ENCODE measurements around the gene NES. TPM values are rescaled to one million over a fixed set of nuclear protein-coding genes. Genes with fewer than 3 reads are reported as not detected.

Gene NES
- total RNA-seq, 2 donors from 2014 or later, result 65.8 to 103 TPM

DNA sequence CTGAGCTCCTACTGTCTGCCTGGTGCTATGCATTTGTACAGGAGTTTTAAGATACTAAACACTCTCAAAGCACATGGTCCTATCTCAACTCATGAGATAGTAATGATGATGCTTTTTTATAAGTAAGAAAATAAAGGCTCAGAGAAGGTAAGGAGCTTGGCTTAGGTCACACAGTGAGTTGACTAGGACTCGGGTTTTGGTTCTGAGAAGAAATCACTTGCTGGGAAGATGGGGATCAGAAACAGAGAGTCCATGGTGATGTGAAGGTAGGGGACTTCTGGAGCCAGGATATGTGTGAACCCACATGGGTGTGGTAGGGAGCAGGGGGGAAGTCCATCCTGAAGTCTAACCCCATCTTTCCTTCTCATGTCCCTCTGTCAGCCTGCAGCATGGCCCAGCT lies 31.5 kb downstream of the NES start:
- Histone ChIP-seq H3K9me3 (ENCODE audit: control insufficient read depth, low read length) (no peaks in the 10 kb centered on the region), H3K4me1 (ENCODE audit: control insufficient read depth, insufficient read depth, low read length) (no peaks in the 10 kb centered on the region), H3K27me3 (ENCODE audit: control insufficient read depth, insufficient read depth, low read length, poor library complexity, severe bottlenecking) (peaks cover 96% of the 10 kb centered on the region), H3K4me3 (ENCODE audit: low read length) (no peak overlapping the region), H3K36me3 (ENCODE audit: control insufficient read depth, insufficient read depth, low read length) (no peaks in the 10 kb centered on the region), H3K9ac (ENCODE audit: extremely low read depth, low read length, poor library complexity, severe bottlenecking) (no peak overlapping the region), H3K27ac (ENCODE audit: low read depth, low read length) (no peak overlapping the region)
- H3K36me3 Mint-ChIP-seq (ENCODE audit: low read depth), result no peaks in the 10 kb centered on the region
- H3K4me3 Mint-ChIP-seq, result no peak overlapping the region
- no peak for DNase-seq
- no peaks in the 10 kb centered on the region for H3K9me3 Mint-ChIP-seq
- WGBS, 2 experiments (ENCODE audit: insufficient coverage in 1 of 2, insufficient read length in 1 of 2), result 82 to 100% methylated on average over 1 of the region's 1 CpG
- TF ChIP-seq, protein P1, sequence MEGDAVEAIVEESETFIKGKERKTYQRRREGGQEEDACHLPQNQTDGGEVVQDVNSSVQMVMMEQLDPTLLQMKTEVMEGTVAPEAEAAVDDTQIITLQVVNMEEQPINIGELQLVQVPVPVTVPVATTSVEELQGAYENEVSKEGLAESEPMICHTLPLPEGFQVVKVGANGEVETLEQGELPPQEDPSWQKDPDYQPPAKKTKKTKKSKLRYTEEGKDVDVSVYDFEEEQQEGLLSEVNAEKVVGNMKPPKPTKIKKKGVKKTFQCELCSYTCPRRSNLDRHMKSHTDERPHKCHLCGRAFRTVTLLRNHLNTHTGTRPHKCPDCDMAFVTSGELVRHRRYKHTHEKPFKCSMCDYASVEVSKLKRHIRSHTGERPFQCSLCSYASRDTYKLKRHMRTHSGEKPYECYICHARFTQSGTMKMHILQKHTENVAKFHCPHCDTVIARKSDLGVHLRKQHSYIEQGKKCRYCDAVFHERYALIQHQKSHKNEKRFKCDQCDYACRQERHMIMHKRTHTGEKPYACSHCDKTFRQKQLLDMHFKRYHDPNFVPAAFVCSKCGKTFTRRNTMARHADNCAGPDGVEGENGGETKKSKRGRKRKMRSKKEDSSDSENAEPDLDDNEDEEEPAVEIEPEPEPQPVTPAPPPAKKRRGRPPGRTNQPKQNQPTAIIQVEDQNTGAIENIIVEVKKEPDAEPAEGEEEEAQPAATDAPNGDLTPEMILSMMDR (conservative IDR thresholded peaks at IDR 0.05), result no peak
- H3K27me3 Mint-ChIP-seq (ENCODE audit: insufficient read depth), result peaks cover 99% of the 10 kb centered on the region
- H3K27ac Mint-ChIP-seq, result no peak overlapping the region
- peaks cover 15% of the 10 kb centered on the region for H3K4me1 Mint-ChIP-seq

DNA sequence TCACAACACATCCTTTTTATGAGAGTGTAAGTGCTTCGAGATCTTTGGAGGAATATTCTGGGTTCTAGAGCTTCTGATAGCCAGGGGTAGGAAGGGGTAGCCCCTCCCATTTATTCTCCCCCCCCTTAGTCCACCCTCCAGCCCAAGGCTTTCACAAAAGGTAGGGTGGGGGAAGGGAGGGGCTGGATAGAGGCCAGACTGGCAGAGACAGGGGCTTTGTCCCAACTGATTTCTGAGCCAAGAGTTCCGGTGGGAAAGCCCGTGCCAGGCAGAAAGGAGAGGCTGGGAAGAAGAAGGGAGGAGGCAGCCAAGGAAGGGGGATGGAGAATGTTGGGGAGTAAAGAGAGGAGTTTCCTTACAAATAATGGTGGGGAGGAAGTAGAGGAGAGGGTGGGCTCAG lies 32.2 kb downstream of the NES start:
- peaks cover 15% of the 10 kb centered on the region for H3K4me1 Mint-ChIP-seq
- H3K4me3 Mint-ChIP-seq, result no peak overlapping the region
- Histone ChIP-seq H3K9ac (ENCODE audit: extremely low read depth, low read length, poor library complexity, severe bottlenecking) (no peak overlapping the region), H3K4me1 (ENCODE audit: control insufficient read depth, insufficient read depth, low read length) (no peaks in the 10 kb centered on the region), H3K4me3 (ENCODE audit: low read length) (no peak overlapping the region), H3K27me3 (ENCODE audit: control insufficient read depth, insufficient read depth, low read length, poor library complexity, severe bottlenecking) (peaks cover 96% of the 10 kb centered on the region), H3K36me3 (ENCODE audit: control insufficient read depth, insufficient read depth, low read length) (no peaks in the 10 kb centered on the region), H3K27ac (ENCODE audit: low read depth, low read length) (no peak overlapping the region), H3K9me3 (ENCODE audit: control insufficient read depth, low read length) (no peaks in the 10 kb centered on the region)
- H3K36me3 Mint-ChIP-seq (ENCODE audit: low read depth), result no peaks in the 10 kb centered on the region
- no peaks in the 10 kb centered on the region for H3K9me3 Mint-ChIP-seq
- no peak for DNase-seq
- H3K27me3 Mint-ChIP-seq (ENCODE audit: insufficient read depth), result peaks cover 99% of the 10 kb centered on the region
- TF ChIP-seq, protein P1 (conservative IDR thresholded peaks at IDR 0.05), result no peak
- H3K27ac Mint-ChIP-seq, result no peak overlapping the region
- WGBS, 2 experiments (ENCODE audit: insufficient coverage in 1 of 2, insufficient read length in 1 of 2), result 87 to 93% methylated on average over 2 of the region's 3 CpGs

DNA sequence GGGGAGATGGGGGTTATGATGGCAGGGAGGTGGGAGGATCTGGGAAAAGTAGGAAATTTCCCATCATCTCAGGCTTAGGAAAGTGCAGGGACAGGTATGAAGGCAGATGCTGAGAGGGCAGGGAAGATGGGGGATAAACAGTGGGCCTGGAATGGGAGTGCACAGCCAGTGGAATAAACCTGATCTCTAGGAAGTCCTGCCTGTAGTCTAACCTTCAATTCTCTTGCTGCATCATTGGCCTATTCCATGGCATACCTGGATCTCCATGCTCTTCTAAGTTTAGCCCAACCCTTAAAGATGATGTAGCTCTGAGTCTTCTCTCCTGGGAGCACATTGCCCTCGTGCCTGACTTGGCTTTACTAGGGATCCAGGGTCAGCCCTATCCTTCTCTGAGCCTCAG lies 32.6 kb downstream of the NES start:
- H3K9me3 ChIP-seq (ENCODE audit: control insufficient read depth, low read length), result no peaks in the 10 kb centered on the region
- no peaks in the 10 kb centered on the region for H3K9me3 Mint-ChIP-seq
- no peak overlapping the region for H3K27ac Mint-ChIP-seq
- no peak overlapping the region for H3K9ac ChIP-seq (ENCODE audit: extremely low read depth, low read length, poor library complexity, severe bottlenecking)
- H3K4me3 Mint-ChIP-seq, result no peak overlapping the region
- peaks cover 15% of the 10 kb centered on the region for H3K4me1 Mint-ChIP-seq
- peaks cover 99% of the 10 kb centered on the region for H3K27me3 Mint-ChIP-seq (ENCODE audit: insufficient read depth)
- peaks cover 96% of the 10 kb centered on the region for H3K27me3 ChIP-seq (ENCODE audit: control insufficient read depth, insufficient read depth, low read length, poor library complexity, severe bottlenecking)
- no peaks in the 10 kb centered on the region for H3K4me1 ChIP-seq (ENCODE audit: control insufficient read depth, insufficient read depth, low read length)
- WGBS, 2 experiments (ENCODE audit: insufficient coverage in 1 of 2, insufficient read length in 1 of 2), result 60 to 80% methylated on average over 1 of the region's 1 CpG
- TF ChIP-seq, protein P1 (conservative IDR thresholded peaks at IDR 0.05), result no peak
- DNase-seq, result no peak
- no peaks in the 10 kb centered on the region for H3K36me3 ChIP-seq (ENCODE audit: control insufficient read depth, insufficient read depth, low read length)
- H3K36me3 Mint-ChIP-seq (ENCODE audit: low read depth), result no peaks in the 10 kb centered on the region
- H3K27ac ChIP-seq (ENCODE audit: low read depth, low read length), result no peak overlapping the region
- no peak overlapping the region for H3K4me3 ChIP-seq (ENCODE audit: low read length)

Measured in endodermal cell (in vitro differentiated cells).